Measurements from ENCODE around the gene CEACAM21. TPM values are rescaled to one million over a fixed set of nuclear protein-coding genes. Genes with fewer than 3 reads are reported as not detected.

The CEACAM21 gene
- total RNA-seq: 10 to 100 TPM; 24.7 to 40.7 TPM

DNA sequence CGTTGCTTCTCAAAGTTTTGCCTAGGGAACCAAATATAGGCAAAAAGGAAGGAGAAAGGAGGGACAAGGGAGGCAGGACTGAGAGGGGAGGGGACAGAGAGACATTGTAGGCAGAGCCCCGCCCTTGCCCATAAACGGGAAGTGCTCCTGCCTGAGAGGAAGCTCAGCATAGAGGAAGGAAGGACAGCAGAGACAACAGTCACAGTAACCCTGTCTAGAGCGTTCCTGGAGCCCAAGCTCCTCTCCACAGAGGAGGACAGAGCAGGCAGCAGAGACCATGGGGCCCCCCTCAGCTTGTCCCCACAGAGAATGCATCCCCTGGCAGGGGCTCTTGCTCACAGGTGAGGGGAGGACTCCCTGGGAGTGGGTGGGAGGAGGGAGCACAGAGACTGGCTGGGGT lies at the start of gene CEACAM21:
Gene CEACAM21, plus strand, starts transcription at position 169 of the 400 bp plus-strand sequence. Its CDS starts 109 bp downstream, at position 278.
- Mint-ChIP-seq H3K36me3 (peaks cover 18 to 20% of the 10 kb centered on the region in 2 donors), H3K27ac (peak within 1 kb of the TSS; percentile 91 to 92), H3K9me3 (peaks cover 0 to under 1% of the 10 kb centered on the region in 2 donors)
- DNase-seq (ENCODE audit: low spot score in 2 of 2) (peak in 1 of 2 donors; percentile 63), ATAC-seq (peak; percentile 98 to 99)

DNA sequence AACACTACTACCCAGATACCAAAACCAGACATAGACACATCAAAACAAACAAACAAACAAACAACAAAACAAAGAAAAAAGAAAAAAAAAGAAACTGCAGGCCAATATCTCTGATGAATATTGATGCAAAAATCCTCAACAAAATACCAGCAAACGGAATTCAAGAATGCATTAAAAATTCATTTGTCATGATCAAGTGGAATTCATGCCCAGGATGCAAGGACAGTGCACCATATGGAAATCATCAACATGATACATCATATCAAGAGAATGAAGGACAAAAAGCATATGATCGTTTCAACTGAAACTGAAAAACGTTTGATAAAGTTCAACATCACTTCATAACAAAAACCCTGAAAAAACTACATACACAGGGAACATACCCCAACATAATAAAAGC lies 48.9 kb upstream of the CEACAM21 start:
- Mint-ChIP-seq H3K9me3 (peaks cover 30 to 34% of the 10 kb centered on the region in 2 donors), H3K27ac (no peak overlapping the region), H3K36me3 (peaks cover 39 to 44% of the 10 kb centered on the region in 2 donors)
- ATAC-seq (no peak), DNase-seq (ENCODE audit: low spot score in 2 of 2) (no peak)

DNA sequence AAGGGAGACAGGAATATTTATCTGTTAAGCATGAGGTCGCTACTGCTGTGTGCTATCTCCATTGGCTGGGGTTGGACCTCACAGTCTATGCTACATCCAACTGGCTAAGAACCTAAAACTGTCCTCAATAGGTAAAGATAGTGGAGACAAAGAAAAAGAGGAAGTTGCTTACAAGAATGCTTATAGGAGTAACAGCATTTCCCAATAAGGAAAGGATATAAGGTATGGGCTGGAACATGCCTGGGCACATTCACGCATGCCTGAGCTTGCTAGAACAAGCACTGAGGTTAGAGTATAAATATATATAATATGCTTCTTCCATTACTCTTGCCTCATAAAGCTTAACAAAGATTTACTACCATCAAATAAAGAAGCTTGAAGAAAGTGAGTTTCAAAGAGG lies 47.9 kb upstream of the CEACAM21 start:
- ATAC-seq: no peak
- Mint-ChIP-seq H3K27ac (peak overlapping the region in 1 of 2 donors; percentile 91), H3K9me3 (peaks cover 30 to 34% of the 10 kb centered on the region in 2 donors), H3K36me3 (peaks cover 40 to 46% of the 10 kb centered on the region in 2 donors)
- DNase-seq (ENCODE audit: low spot score in 2 of 2): no peak

GRCh38 chr19:41529484-41530183 lies 46.3 kb upstream of the CEACAM21 start:
- Mint-ChIP-seq H3K36me3 (peaks cover 40 to 46% of the 10 kb centered on the region in 2 donors), H3K27ac (peak overlapping the region; percentile 91 to 99), H3K9me3 (peaks cover 30 to 34% of the 10 kb centered on the region in 2 donors)
- ATAC-seq (peak; percentile 27 to 38), DNase-seq (ENCODE audit: low spot score in 2 of 2) (no peak)

DNA sequence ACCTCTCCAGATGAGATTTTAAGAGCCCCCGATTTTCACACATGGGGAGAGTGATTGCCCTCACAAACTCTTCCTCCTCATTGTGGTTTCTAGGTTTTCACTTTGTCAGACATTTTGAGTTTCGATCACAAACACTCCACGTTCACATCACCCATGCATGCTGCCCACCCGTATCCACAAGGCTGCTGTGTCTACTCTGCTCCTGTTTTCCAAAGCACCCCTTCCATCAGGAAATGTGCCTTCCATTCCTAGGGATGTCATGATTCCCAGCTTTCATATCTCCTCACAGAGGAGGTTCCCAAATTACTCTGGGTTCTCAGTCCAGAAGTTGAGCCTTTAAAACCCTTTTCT lies 45.8 kb upstream of the CEACAM21 start:
- peaks cover 30 to 34% of the 10 kb centered on the region in 2 donors for H3K9me3 Mint-ChIP-seq
- H3K27ac Mint-ChIP-seq: peak overlapping the region; percentile 91 to 99
- ATAC-seq (no peak), DNase-seq (ENCODE audit: low spot score in 2 of 2) (no peak)
- H3K36me3 Mint-ChIP-seq: peaks cover 40 to 46% of the 10 kb centered on the region in 2 donors

DNA sequence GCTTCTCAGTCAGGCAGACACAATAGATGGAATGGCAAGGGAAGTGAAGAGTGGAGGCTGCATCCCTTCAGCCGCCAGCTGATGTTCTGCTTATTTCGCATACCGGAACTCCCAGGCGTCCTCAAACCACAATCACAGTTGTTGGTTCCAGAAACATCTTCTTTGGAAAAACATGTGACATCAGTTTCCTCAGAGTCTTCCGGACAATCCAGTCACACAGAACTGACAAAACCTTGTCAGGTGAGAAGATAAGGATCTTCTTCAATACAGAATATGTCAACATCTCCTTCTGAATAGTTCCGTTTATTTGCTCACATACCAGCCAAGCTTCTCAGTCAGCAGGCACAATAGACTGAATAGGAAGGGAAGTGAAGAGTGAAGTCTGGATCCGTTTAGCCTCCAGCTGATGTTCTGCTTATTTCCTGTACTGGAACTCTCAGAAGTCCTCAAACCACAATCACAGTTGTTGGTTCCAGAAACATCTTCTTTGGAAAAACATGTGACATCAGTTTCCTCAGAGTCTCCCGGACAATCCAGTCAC lies 45.1 kb upstream of the CEACAM21 start:
- peaks cover 40 to 46% of the 10 kb centered on the region in 2 donors for H3K36me3 Mint-ChIP-seq
- peak in 1 of 2 donors; percentile 0 for ATAC-seq
- peak in 1 of 2 donors; percentile 14 for DNase-seq (ENCODE audit: low spot score in 2 of 2)
- H3K27ac Mint-ChIP-seq: peak overlapping the region; percentile 91 to 99
- peaks cover 30 to 34% of the 10 kb centered on the region in 2 donors for H3K9me3 Mint-ChIP-seq

DNA sequence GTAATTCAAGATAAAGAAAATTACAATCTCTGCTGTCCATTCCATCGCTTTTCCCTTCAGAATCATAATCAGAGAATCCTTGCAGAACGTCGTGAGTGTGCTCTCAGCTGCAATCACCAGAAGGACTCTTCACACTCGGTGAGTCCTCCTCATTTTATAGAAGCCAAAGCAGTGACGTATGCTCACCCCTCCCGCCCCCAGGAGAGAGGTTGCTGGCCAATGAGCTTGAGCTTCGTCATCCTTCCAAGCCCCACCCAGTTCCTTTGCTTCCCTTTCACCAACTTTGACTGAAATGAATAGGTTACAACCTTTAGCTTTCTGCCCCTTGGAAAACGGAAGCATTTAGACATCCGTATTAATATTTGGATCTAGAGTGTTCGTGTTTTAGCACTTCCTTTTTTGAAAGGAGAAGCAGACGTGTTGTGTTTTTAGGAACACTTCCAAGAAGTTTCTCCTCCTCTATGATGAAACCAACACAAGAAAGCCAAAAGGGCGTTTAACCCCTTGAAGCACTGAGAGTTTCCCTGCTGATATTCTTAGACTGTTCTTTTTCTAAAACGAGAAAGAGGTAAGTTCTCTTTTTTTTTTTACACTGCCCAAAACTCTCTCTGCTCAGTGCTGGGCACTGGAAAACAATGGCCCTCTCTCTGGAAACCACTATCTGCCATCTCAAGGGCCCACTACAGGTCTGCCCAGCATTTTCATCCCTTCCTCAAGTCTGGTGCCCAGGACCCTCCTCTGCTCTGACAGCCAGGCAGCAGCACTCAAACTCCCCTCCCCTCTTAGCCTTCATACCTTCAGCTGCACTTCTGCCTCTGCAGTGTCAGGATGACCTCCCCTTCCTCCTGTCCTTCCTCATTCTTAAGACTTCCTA lies 44.3 kb upstream of the CEACAM21 start:
- peak; percentile 83 to 85 for DNase-seq (ENCODE audit: low spot score in 2 of 2)
- ATAC-seq: peak; percentile 73 to 75
- Mint-ChIP-seq H3K27ac (peak overlapping the region; percentile 91 to 99), H3K36me3 (peaks cover 40 to 45% of the 10 kb centered on the region in 2 donors), H3K9me3 (peaks cover 30 to 34% of the 10 kb centered on the region in 2 donors)

GRCh38 chr19:41532526-41532925 lies 43.4 kb upstream of the CEACAM21 start:
- Mint-ChIP-seq H3K27ac (peak overlapping the region; percentile 91 to 99), H3K9me3 (peaks cover 28 to 30% of the 10 kb centered on the region in 2 donors), H3K36me3 (peaks cover 37 to 40% of the 10 kb centered on the region in 2 donors)
- DNase-seq (ENCODE audit: low spot score in 2 of 2): no peak
- ATAC-seq: no peak

DNA sequence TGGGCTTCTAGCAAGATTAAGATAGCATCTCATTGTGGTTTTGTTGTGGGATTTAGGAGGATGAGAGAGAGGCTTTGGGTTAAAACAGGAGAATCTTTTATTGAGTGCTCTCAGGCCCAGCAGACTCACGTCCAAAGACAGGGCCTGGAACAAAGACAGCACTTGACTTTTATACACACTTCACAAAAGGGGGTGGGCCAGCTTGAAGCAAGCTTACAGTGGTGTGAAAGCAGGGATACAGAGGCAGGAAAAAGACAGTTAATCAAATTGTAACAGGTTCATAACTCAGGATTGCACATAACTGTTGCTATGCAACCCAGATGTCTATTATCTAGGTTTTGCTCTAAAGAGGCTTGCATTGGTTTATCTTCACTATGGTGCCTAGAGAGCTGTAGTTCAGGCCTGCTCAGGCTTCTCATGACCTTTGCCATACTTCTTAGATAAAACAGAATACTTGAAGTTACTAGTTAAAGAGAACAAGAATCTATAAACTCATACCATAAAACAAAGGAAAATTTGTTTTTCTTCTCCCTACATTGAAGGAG lies 42.2 kb upstream of the CEACAM21 start:
- H3K36me3 Mint-ChIP-seq: peaks cover 35 to 40% of the 10 kb centered on the region in 2 donors
- no peak for DNase-seq (ENCODE audit: low spot score in 2 of 2)
- H3K9me3 Mint-ChIP-seq: peaks cover 20 to 30% of the 10 kb centered on the region in 2 donors

GRCh38 chr19:41535029-41535622 lies 40.8 kb upstream of the CEACAM21 start:
- DNase-seq (ENCODE audit: low spot score in 2 of 2) (no peak), ATAC-seq (peak; percentile 72 to 77)
- H3K36me3 Mint-ChIP-seq: peaks cover 21 to 26% of the 10 kb centered on the region in 2 donors
- H3K9me3 Mint-ChIP-seq: peaks cover 11 to 17% of the 10 kb centered on the region in 2 donors
- H3K27ac Mint-ChIP-seq: peak overlapping the region; percentile 87 to 95

More for the DNA sequence above, 42.2 kb upstream of the CEACAM21 start:
- peak overlapping the region; percentile 87 to 95 for H3K27ac Mint-ChIP-seq
- no peak for ATAC-seq

- Mint-ChIP-seq H3K9me3 (no peaks in the 10 kb centered on the region), H3K36me3 (peaks cover 0 to 4% of the 10 kb centered on the region in 2 donors), H3K27ac (no peak overlapping the region)
- ATAC-seq (no peak), DNase-seq (ENCODE audit: low spot score in 2 of 2) (no peak)
Measured at GRCh38 chr19:41537789-41538188, 38.2 kb upstream of the CEACAM21 start.

DNA sequence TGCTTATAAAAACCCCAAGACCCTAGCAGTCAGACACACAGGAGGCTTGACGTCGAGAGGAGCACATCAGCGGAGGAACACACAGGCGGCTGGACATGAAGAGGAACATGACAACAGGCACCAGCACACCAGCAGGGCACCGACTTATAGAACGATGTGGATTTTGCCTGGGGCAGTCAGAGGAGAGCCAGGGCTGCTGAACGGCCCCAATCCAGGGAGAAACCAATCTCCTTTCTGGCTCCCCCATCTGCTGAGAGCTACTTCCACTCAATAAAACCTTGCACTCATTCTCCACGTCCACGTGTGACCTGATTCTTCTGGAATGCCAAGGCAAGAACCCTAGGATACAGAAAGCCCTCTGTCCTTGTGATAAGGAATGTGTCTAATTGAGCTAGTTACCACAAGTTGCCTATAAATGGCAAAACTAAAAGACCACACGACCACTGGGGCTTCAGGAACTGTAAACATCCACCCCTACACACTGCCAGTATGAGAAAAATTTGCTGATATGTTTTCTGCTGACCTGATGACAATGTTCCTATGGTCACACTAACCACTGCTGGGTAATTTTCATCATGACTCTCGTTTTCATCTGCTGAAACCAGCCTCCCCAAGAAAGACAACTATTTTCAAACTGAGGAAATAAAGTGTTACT lies 35.8 kb upstream of the CEACAM21 start:
- Mint-ChIP-seq H3K27ac (no peak overlapping the region), H3K36me3 (peaks cover 0 to 4% of the 10 kb centered on the region in 2 donors), H3K9me3 (no peaks in the 10 kb centered on the region)
- DNase-seq (ENCODE audit: low spot score in 2 of 2) (no peak), ATAC-seq (no peak)

GRCh38 chr19:41541990-41542584 lies 33.9 kb upstream of the CEACAM21 start:
- H3K9me3 Mint-ChIP-seq: no peaks in the 10 kb centered on the region
- ATAC-seq (peak in 1 of 2 donors; percentile 31), DNase-seq (ENCODE audit: low spot score in 2 of 2) (peak; percentile 74 to 81)
- H3K36me3 Mint-ChIP-seq: peaks cover 0 to 4% of the 10 kb centered on the region in 2 donors
- H3K27ac Mint-ChIP-seq: peak overlapping the region; percentile 88 to 98

- H3K36me3 Mint-ChIP-seq: peaks cover 0 to 4% of the 10 kb centered on the region in 2 donors
- peak overlapping the region; percentile 88 to 98 for H3K27ac Mint-ChIP-seq
- no peaks in the 10 kb centered on the region for H3K9me3 Mint-ChIP-seq
- peak in 1 of 2 donors; percentile 26 for ATAC-seq
- no peak for DNase-seq (ENCODE audit: low spot score in 2 of 2)
Measured at GRCh38 chr19:41542622-41543021, 33.3 kb upstream of the CEACAM21 start.

DNA sequence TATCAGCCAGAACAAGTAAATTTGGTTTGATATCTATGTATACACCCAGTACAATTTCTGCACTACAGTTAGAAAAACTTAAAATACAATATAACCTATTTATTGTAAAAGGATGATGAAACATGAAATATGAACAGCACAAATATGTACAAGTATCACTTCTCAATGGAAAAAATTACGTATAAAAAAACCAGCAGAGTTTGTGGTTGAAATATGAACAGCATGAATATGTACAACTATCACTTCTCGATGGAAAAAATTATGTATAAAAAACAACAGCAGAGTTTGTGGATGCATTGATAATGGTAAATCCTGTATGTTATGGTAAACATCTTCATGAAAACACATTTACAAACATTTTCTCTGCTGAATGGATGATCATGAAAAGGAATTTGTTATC lies 32.4 kb upstream of the CEACAM21 start:
- DNase-seq (ENCODE audit: low spot score in 2 of 2) (no peak), ATAC-seq (peak; percentile 19 to 75)
- no peaks in the 10 kb centered on the region for H3K9me3 Mint-ChIP-seq
- peak overlapping the region; percentile 95 to 97 for H3K27ac Mint-ChIP-seq
- H3K36me3 Mint-ChIP-seq: no peaks in the 10 kb centered on the region
